Colon (tissue), 2 donors: ENCODE data around the gene IER3.

ENCODE experiments used
- FAIRE-seq: peaks from 2 replicates; lab custom pipeline; 2012; peaks lifted over from hg19 to GRCh38; lab: Jason Lieb, UNC
- donor health status: control.
- donor health status: control.

Gene IER3

DNA sequence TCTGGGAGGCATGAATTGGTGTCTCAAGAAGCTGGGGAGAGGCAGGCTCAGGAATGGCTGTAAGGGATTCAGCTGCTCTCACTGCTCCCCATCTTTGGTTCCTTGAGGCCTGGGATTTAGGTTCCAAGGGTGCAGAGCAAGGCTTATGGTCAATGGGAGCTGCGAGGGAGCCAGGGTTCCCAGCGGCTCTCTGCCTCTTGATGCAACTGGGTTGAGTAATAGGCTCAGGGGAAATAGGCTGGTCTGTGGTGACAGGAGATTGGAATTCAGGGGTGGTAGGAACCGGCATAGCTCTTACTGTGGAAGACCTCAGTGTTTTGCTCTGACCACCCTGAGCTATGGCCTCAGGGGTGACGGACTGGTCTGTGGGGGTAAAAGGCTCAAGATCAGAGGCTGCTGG, 40.5 kb downstream of the IER3 start:
- FAIRE-seq: no peak

DNA sequence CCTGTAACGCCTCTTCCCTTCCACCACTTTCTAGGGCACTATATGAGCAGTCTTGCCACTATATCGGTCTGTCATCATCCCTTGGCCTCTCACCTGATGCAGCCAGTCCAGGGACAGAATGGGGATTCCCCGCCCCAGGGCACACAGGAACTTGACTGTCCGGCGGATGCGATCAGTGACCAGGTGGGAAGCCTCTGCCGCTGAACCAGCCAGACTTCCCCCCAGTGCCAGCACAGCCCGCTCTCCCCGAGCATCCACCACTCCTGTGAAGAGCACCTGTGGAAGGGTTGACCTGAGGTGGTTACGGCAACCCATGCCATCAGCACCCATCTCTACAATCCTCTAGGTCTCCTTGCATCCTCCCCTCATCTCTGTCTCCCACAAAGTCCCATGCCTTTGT, 41.3 kb downstream of the IER3 start:
- FAIRE-seq: no peak

DNA sequence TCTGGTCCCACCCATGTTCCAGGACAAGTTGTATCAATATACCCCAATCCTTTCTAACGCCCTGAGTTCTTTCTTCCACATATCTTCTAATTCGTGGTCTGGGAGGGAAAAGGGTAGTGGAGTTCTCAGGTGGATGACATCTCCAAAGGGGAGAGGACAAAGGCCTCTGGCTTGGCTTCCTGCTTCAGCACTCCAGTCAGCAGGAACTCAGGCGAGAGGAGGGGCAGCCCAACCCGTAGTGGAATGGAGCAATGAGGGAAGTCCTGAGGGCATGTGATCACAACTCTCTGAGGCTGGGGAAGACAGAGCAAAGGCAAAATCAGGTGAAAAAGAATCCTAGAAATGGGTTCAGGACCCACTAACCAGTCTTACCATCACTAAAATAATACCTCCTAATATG, 44.0 kb downstream of the IER3 start:
- FAIRE-seq: no peak

- no peak for FAIRE-seq
These were observed 47.9 kb downstream of the IER3 start for GRCh38 chr6:30696432-30696831.
